ENCODE data around the gene TMEM69.
"Not testable (repeated sequence)": the region's sequence is repeated elsewhere in the genome, so short reads cannot be mapped to it uniquely, and the experiment has no call there.

TMEM69 gene

GRCh38 chr1:45739641-45740156 is 51.7 kb downstream of the TMEM69 start:
- DNase-seq (ENCODE audit: low read depth) = not testable (repeated sequence)

Data from stimulated activated CD8-positive, alpha-beta memory T cell treated with anti-CD3 and anti-CD28 coated beads, Interleukin-15, amount 100 ng/mL, for 24 hours (primary cell).